HCT116 (cell line): ENCODE measurements around the gene AP2S1. TPM values are rescaled to one million over a fixed set of nuclear protein-coding genes. Genes with fewer than 3 reads are reported as not detected.

ENCODE experiments used
- ATAC-seq: fragments of 200-7000 bp; cut with Tn5 transposase; 2 replicates; pipeline ENCODE4 v1.9.1; 2020; ENCODE audit warnings: mild to moderate bottlenecking, moderate library complexity
- BruUV-seq: library from RNA; stranded (reverse); fragments of 400-500 nt; replicated peaks from 2 replicates; lab custom pipeline; 2021; lab: Mats Ljungman, UMichigan
- CTCF ChIA-PET: fragments of 300-600 bp; sonication (Branson Sonifier 250); formaldehyde crosslinking; loops from one replicate; lab custom pipeline; 2021; ENCODE audit warnings: antibody characterized with exemption; lab: Charles Lee
- POLR2A ChIA-PET: fragments of 300-600, 350-600 bp; sonication (Branson Sonifier 250); formaldehyde crosslinking; loops from one replicate; lab custom pipeline; 2021; ENCODE audit warnings: antibody characterized with exemption; lab: Charles Lee
- RAD21 ChIA-PET, 2 experiments: fragments of 300-600 bp; sonication (Branson Sonifier 250); formaldehyde crosslinking; loops; one replicate each; lab custom pipeline; 2023; ENCODE audit warnings: low total read pairs in 2 of 2; ENCODE audit not compliant: uncharacterized antibody in 2 of 2, unreplicated experiment in 2 of 2, low non-redundant PET in 1 of 2; lab: Charles Lee
- DNase-seq: peaks from one replicate; pipeline ENCODE4 v3.0.0-alpha.2; 2010; ENCODE audit warnings: low read depth, low spot score
- H2AFZ ChIP-seq: fragments of 200-600 bp; shearing (Covaris generic), sonication (generic); 2 replicates; pipeline ENCODE4 v1.6.1; 2017; ENCODE audit warnings: low read depth, mixed run types, mixed read lengths, antibody characterized with exemption, low read length; ENCODE audit not compliant: poor library complexity, severe bottlenecking
- H3K27ac ChIP-seq: 2 replicates; pipeline ENCODE4 v1.5.1; 2012; ENCODE audit warnings: low read depth, low read length
- H3K27me3 ChIP-seq: fragments of 200-600 bp; sonication (generic); 2 replicates; pipeline ENCODE4 v1.6.1; 2016; ENCODE audit warnings: mixed run types, low read length, mixed read lengths; ENCODE audit not compliant: insufficient read depth
- H3K36me3 ChIP-seq, 2 experiments: fragments of 200-500 bp in 1 of 2; fragments of 200-600 bp in 1 of 2; sonication (Bioruptor generic) in 1 of 2; sonication (generic) in 1 of 2; 2 replicates each; pipeline versions ENCODE4 v1.5.1 to v1.6.1; 2014 to 2016; ENCODE audit warnings: low read length in 2 of 2, inconsistent platforms in 1 of 2, mixed read lengths in 1 of 2, mixed run types in 1 of 2; ENCODE audit not compliant: insufficient read depth in 2 of 2, control insufficient read depth in 1 of 2
- H3K4me1 ChIP-seq, 2 experiments: fragments of 200-600 bp in 1 of 2; sonication (generic) in 1 of 2; 2 replicates each; pipeline versions ENCODE4 v1.5.1 to v1.6.1; 2012 to 2017; ENCODE audit warnings: low read length in 2 of 2, inconsistent platforms in 1 of 2, mild to moderate bottlenecking in 1 of 2, mixed read lengths in 1 of 2, mixed run types in 1 of 2, moderate library complexity in 1 of 2; ENCODE audit not compliant: insufficient read depth in 2 of 2, control insufficient read depth in 1 of 2
- H3K4me2 ChIP-seq: fragments of 200-600 bp; sonication (generic); 2 replicates; pipeline ENCODE4 v1.6.1; 2017; ENCODE audit warnings: mixed run types, low read length, mixed read lengths
- H3K4me3 ChIP-seq, 2 experiments: fragments of 200-600 bp in 1 of 2; sonication (generic) in 1 of 2; replicated peaks in 1 of 2; 2 replicates each; pipeline ENCODE4 v1.5.1; 2011 to 2016; ENCODE audit warnings: low read length in 2 of 2, control low read depth in 1 of 2, low read depth in 1 of 2, mild to moderate bottlenecking in 1 of 2, mixed read lengths in 1 of 2, mixed run types in 1 of 2
- H3K79me2 ChIP-seq: fragments of 200-600 bp; sonication (generic); 2 replicates; pipeline ENCODE4 v1.6.1; 2017; ENCODE audit warnings: mild to moderate bottlenecking, mixed run types, low read length, moderate library complexity, mixed read lengths; ENCODE audit not compliant: insufficient read depth
- H3K9ac ChIP-seq: fragments of 200-600 bp; sonication (generic); 2 replicates; pipeline ENCODE4 v1.6.1; 2016; ENCODE audit warnings: low read length, mixed read lengths
- H3K9me2 ChIP-seq: fragments of 200-600 bp; sonication (generic), shearing (Covaris generic); 2 replicates; pipeline ENCODE4 v1.6.1; 2017; ENCODE audit warnings: mixed run types, mild to moderate bottlenecking, moderate library complexity; ENCODE audit not compliant: insufficient read depth
- H3K9me3 ChIP-seq, 2 experiments: fragments of 200-500 bp in 1 of 2; fragments of 200-600 bp in 1 of 2; sonication (Bioruptor generic) in 1 of 2; sonication (generic) in 1 of 2; 2 replicates each; pipeline ENCODE4 v1.6.1; 2014 to 2017; ENCODE audit warnings: low read length in 2 of 2, mixed read lengths in 2 of 2, inconsistent platforms in 1 of 2, low read depth in 1 of 2, mild to moderate bottlenecking in 1 of 2, mixed run types in 1 of 2, moderate library complexity in 1 of 2; ENCODE audit not compliant: control insufficient read depth in 1 of 2, insufficient read depth in 1 of 2
- H4K20me1 ChIP-seq: fragments of 200-600 bp; sonication (generic), shearing (Covaris generic); 2 replicates; pipeline ENCODE4 v1.6.1; 2017; ENCODE audit warnings: mixed run types, mild to moderate bottlenecking, moderate library complexity; ENCODE audit not compliant: insufficient read depth
- CBX3 ChIP-seq: IDR thresholded peaks from 2 replicates; pipeline ENCODE4 v1.6.1; 2012; ENCODE audit warnings: low read depth
- CEBPB ChIP-seq: IDR thresholded peaks from 2 replicates; pipeline ENCODE4 v1.6.1; 2012; ENCODE audit warnings: low read depth
- CTCF ChIP-seq, 3 experiments: fragments of 200-600 bp in 1 of 3; sonication (generic) in 1 of 3; IDR thresholded peaks in 2 of 3; conservative IDR thresholded peaks in 1 of 3; 2 replicates each; pipeline ENCODE4 v1.5.1; 2012 to 2017; ENCODE audit warnings: low read depth in 2 of 3, low read length in 2 of 3, antibody characterized with exemption in 1 of 3, borderline replicate concordance in 1 of 3, control low read depth in 1 of 3, mild to moderate bottlenecking in 1 of 3, mixed read lengths in 1 of 3, mixed run types in 1 of 3, moderate library complexity in 1 of 3; ENCODE audit not compliant: insufficient read depth in 1 of 3
- EGR1 ChIP-seq: IDR thresholded peaks from 2 replicates; pipeline ENCODE4 v1.6.1; 2012; ENCODE audit warnings: low read depth
- ELF1 ChIP-seq: IDR thresholded peaks from 2 replicates; pipeline ENCODE4 v1.6.1; 2012; ENCODE audit warnings: low read depth, borderline replicate concordance
- EZH2 ChIP-seq: fragments of 200-600 bp; sonication (generic); IDR thresholded peaks from 2 replicates; pipeline ENCODE4 v1.6.1; 2017; ENCODE audit warnings: antibody characterized with exemption, mixed run types
- EZH2phosphoT487 ChIP-seq: fragments of 200-600 bp; IDR thresholded peaks from 2 replicates; pipeline ENCODE4 v1.6.1; 2018; ENCODE audit warnings: antibody characterized with exemption, borderline replicate concordance
- FOSL1 ChIP-seq: IDR thresholded peaks from 2 replicates; pipeline ENCODE4 v1.6.1; 2012; ENCODE audit warnings: low read depth
- JUND ChIP-seq: IDR thresholded peaks from 2 replicates; pipeline ENCODE4 v1.6.1; 2012
- MAX ChIP-seq: IDR thresholded peaks from 2 replicates; pipeline ENCODE4 v1.6.1; 2012
- POLR2A ChIP-seq: IDR thresholded peaks from 2 replicates; pipeline ENCODE4 v1.7.0; 2011; ENCODE audit warnings: borderline replicate concordance; ENCODE audit not compliant: insufficient read depth, insufficient read length; ENCODE audit errors: extremely low read depth
- POLR2AphosphoS5 ChIP-seq: IDR thresholded peaks from 2 replicates; pipeline ENCODE4 v1.6.1; 2011; ENCODE audit warnings: mild to moderate bottlenecking, low read depth, low read length, moderate library complexity
- RAD21 ChIP-seq: IDR thresholded peaks from 2 replicates; pipeline ENCODE4 v1.6.1; 2012; ENCODE audit warnings: low read depth, mild to moderate bottlenecking
- REST ChIP-seq: IDR thresholded peaks from 2 replicates; pipeline ENCODE4 v1.6.1; 2012; ENCODE audit warnings: low read depth
- SIN3A ChIP-seq: IDR thresholded peaks from 2 replicates; pipeline ENCODE4 v1.6.1; 2012; ENCODE audit warnings: low read depth
- SP1 ChIP-seq: IDR thresholded peaks from 2 replicates; pipeline ENCODE4 v1.6.1; 2012; ENCODE audit warnings: low read depth
- SRF ChIP-seq: IDR thresholded peaks from 2 replicates; pipeline ENCODE4 v1.6.1; 2012; ENCODE audit warnings: low read depth
- TCF7L2 ChIP-seq: IDR thresholded peaks from 2 replicates; pipeline ENCODE4 v1.7.0; 2011; ENCODE audit warnings: borderline replicate concordance, inconsistent platforms; ENCODE audit not compliant: insufficient read depth, insufficient read length; ENCODE audit errors: extremely low read depth
- YY1 ChIP-seq: IDR thresholded peaks from 2 replicates; pipeline ENCODE4 v1.6.1; 2011; ENCODE audit warnings: low read length, low read depth, moderate library complexity, mild to moderate bottlenecking; ENCODE audit not compliant: insufficient replicate concordance; ENCODE audit errors: extremely low read depth
- ZFX ChIP-seq: fragments of 450-650 bp; IDR thresholded peaks from 2 replicates; pipeline ENCODE4 v1.6.1; 2017
- intact Hi-C: fragments of 100-400 bp; cut with micrococcal nuclease; formaldehyde crosslinking; loops from 2 replicates; pipeline ENCODE4 v1.10.0; 2022
- total RNA-seq: library from RNA; stranded (reverse); gene quantifications from one replicate; pipeline ENCODE4 v1.2.1, GENCODE V29; 2021; ENCODE audit not compliant: unreplicated experiment

AP2S1 gene
- total RNA-seq, 1 experiment from 2014 or later: 296 TPM

GRCh38 chr19:46862974-46863632, 12.5 kb upstream of the AP2S1 start (continued):
- TF ChIP-seq ELF1 (no peak), EZH2 (no peak), MAX (no peak), FOSL1 (no peak), EGR1 (no peak), RAD21 (no peak), POLR2AphosphoS5 (no peak), JUND (no peak), CEBPB (no peak), CTCF (IDR thresholded peaks at IDR 0.05 in 2 of 3, conservative IDR thresholded peaks at IDR 0.05 in 1 of 3; ENCODE audit: borderline replicate concordance in 1 of 3, insufficient read depth in 1 of 3, low read depth in 2 of 3, low read length in 2 of 3) (no peak), SRF (no peak), EZH2phosphoT487 (no peak)

- Histone ChIP-seq H3K4me2 (peak overlapping the region; percentile 87), H3K27me3 (no peaks in the 10 kb centered on the region), H3K9me2 (no peaks in the 10 kb centered on the region), H3K9me3 (no peaks in the 10 kb centered on the region), H3K27ac (peak overlapping the region; percentile 60; the same call in 1 of the 2 replicates), H3K4me3 (peak overlapping the region; percentile 74 to 83), H3K36me3 (no peaks in the 10 kb centered on the region), H4K20me1 (no peaks in the 10 kb centered on the region; the same call in 1 of the 2 replicates), H3K9ac (peak overlapping the region; percentile 75), H3K79me2 (peaks cover 63% of the 10 kb centered on the region), H3K4me1 (peaks cover 49 to 64% of the 10 kb centered on the region in 2 experiments), H2AFZ (no peak overlapping the region)
- ATAC-seq (no peak), DNase-seq (no peak)
- CTCF ChIA-PET: no interaction called here
- POLR2A ChIA-PET: no interaction called here
- BruUV-seq: no TSS peak
- RAD21 ChIA-PET: interaction anchor here in 1 of 2 experiments (0.6 kb wide), 1 partner anchor 26 kb away, joined by 5 read pairs; no protein-coding TSS in a partner anchor
- intact Hi-C loops: loop anchor here (10.0 kb wide), 1 partner anchor 262 kb away; no protein-coding TSS in a partner anchor
- no peak for TF ChIP-seq TCF7L2
- TF ChIP-seq FOSL1: no peak
- no peak for TF ChIP-seq SP1
- TF ChIP-seq REST: no peak
- no peak for TF ChIP-seq POLR2A
- TF ChIP-seq JUND: no peak
- TF ChIP-seq CBX3: no peak
- no peak for TF ChIP-seq POLR2AphosphoS5
- TF ChIP-seq MAX: no peak
- TF ChIP-seq SIN3A: no peak
- no peak for TF ChIP-seq SRF
- no peak for TF ChIP-seq ZFX
- no peak for TF ChIP-seq RAD21
- no peak for TF ChIP-seq EGR1
- no peak for TF ChIP-seq YY1
Measured at GRCh38 chr19:46862503-46862834, 11.8 kb upstream of the AP2S1 start.
